ENCODE data around the gene ATP10B. TPM values are rescaled to one million over a fixed set of nuclear protein-coding genes. Genes with fewer than 3 reads are reported as not detected.

The ATP10B gene
- total RNA-seq, 3 donors from 2014 or later (not counting 1 experiment from before 2014, with no cell fraction given) = not detected

DNA sequence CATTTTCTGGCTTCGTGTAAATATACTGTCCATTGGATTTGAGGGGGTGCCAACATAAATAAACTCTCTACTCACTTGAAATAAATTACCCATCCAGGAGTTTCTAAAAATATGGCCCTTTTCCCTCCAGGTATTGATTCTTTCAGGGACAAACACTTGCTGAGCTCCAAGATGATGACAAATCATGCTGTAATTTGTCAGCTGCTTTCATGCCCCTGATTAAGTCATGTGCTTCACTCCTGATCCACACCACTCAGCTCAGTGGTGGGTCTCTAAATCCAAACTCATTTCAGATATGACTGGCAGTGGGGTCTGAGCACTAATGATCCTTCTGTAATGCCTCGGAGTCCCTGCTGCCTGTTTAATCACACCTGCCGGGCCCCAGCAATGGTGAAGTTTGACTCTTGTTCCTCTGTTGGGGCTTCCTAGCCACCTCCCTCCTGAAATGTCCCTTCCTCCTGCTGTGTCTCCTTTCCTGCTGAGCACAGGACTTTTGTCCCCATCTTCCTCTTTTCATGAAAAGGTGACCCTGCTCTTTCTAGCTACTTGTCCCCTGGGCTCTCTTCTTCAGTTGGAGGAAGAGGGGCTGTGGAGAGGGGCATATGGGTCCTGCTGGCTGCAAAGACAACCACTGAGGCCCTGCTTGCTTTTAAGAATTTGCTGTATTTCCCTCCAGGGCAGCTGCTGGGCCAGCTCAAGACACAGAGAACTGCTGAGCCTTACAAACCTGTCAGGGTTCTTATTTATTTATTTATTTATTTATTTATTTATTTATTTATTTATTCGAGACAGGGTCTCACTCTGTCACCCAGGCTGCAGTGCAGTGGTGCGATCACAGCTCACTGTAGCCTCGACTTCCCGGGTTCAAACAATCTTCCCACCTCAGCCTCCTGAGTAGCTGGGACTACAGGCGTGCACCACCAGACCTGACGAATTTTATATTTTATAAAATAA, 200.0 kb downstream of the ATP10B start:
- H3K27me3 Mint-ChIP-seq (ENCODE audit: low read depth in 2 of 2) = no peaks in the 10 kb centered on the region

GRCh38 chr5:160649304-160649703, 202.7 kb downstream of the ATP10B start:
- no peaks in the 10 kb centered on the region for H3K36me3 ChIP-seq (ENCODE audit: control insufficient read depth, insufficient read depth, low read length)
- no peaks in the 10 kb centered on the region for H3K27me3 ChIP-seq (ENCODE audit: control insufficient read depth, insufficient read depth, low read length)
- TF ChIP-seq CTCF (IDR thresholded peaks at IDR 0.05) = no peak
- ATAC-seq (no peak), DNase-seq (no peak)
- H3K27ac Mint-ChIP-seq = no peak overlapping the region
- intact Hi-C loops (cut with micrococcal nuclease) = no loop called here
- H3K36me3 Mint-ChIP-seq = no peaks in the 10 kb centered on the region
- H3K4me3 ChIP-seq (ENCODE audit: low read length) = no peak overlapping the region
- no peaks in the 10 kb centered on the region for H3K4me1 ChIP-seq (ENCODE audit: control insufficient read depth, insufficient read depth, low read length)
- H3K4me3 Mint-ChIP-seq = no peak overlapping the region
- H3K9me3 Mint-ChIP-seq = no peaks in the 10 kb centered on the region
- H3K9me3 ChIP-seq (ENCODE audit: control insufficient read depth, insufficient read depth, low read length) = no peaks in the 10 kb centered on the region
- H3K27ac ChIP-seq (ENCODE audit: low read length) = no peak overlapping the region
- no peaks in the 10 kb centered on the region for H3K4me1 Mint-ChIP-seq
- no peaks in the 10 kb centered on the region for H3K27me3 Mint-ChIP-seq (ENCODE audit: low read depth in 2 of 2)

More for the DNA sequence above, 200.0 kb downstream of the ATP10B start:
- TF ChIP-seq CTCF (IDR thresholded peaks at IDR 0.05) = no peak
- 76% methylated on average over 3 of the region's 9 CpGs for WGBS (ENCODE audit: insufficient coverage)
- Histone ChIP-seq H3K4me1 (ENCODE audit: control insufficient read depth, insufficient read depth, low read length) (no peaks in the 10 kb centered on the region), H3K4me3 (ENCODE audit: low read length) (no peak overlapping the region), H3K27me3 (ENCODE audit: control insufficient read depth, insufficient read depth, low read length) (no peaks in the 10 kb centered on the region), H3K27ac (ENCODE audit: low read length) (no peak overlapping the region), H3K9me3 (ENCODE audit: control insufficient read depth, insufficient read depth, low read length) (no peaks in the 10 kb centered on the region), H3K36me3 (ENCODE audit: control insufficient read depth, insufficient read depth, low read length) (no peaks in the 10 kb centered on the region)
- intact Hi-C loops (cut with micrococcal nuclease) = no loop called here
- H3K4me3 Mint-ChIP-seq = no peak overlapping the region
- no peak for ATAC-seq
- no peaks in the 10 kb centered on the region for H3K36me3 Mint-ChIP-seq
- H3K9me3 Mint-ChIP-seq = no peaks in the 10 kb centered on the region
- DNase-seq = no peak
- no peaks in the 10 kb centered on the region for H3K4me1 Mint-ChIP-seq
- no peak overlapping the region for H3K27ac Mint-ChIP-seq

- no peaks in the 10 kb centered on the region for H3K27me3 Mint-ChIP-seq (ENCODE audit: low read depth in 2 of 2)
- intact Hi-C loops (cut with micrococcal nuclease) = no loop called here
- no peak for ATAC-seq
Measured at GRCh38 chr5:160646033-160646432, 206.0 kb downstream of the ATP10B start.

More at GRCh38 chr5:160646033-160646432, 206.0 kb downstream of the ATP10B start:
- H3K4me3 Mint-ChIP-seq = no peak overlapping the region
- no peak for TF ChIP-seq CTCF (IDR thresholded peaks at IDR 0.05)
- DNase-seq = no peak
- no peak overlapping the region for H3K27ac Mint-ChIP-seq
- H3K27ac ChIP-seq (ENCODE audit: low read length) = no peak overlapping the region
- no peaks in the 10 kb centered on the region for H3K27me3 ChIP-seq (ENCODE audit: control insufficient read depth, insufficient read depth, low read length)
- no peaks in the 10 kb centered on the region for H3K4me1 Mint-ChIP-seq
- H3K9me3 ChIP-seq (ENCODE audit: control insufficient read depth, insufficient read depth, low read length) = no peaks in the 10 kb centered on the region
- no peak overlapping the region for H3K4me3 ChIP-seq (ENCODE audit: low read length)
- H3K4me1 ChIP-seq (ENCODE audit: control insufficient read depth, insufficient read depth, low read length) = no peaks in the 10 kb centered on the region
- no peaks in the 10 kb centered on the region for H3K9me3 Mint-ChIP-seq
- H3K36me3 ChIP-seq (ENCODE audit: control insufficient read depth, insufficient read depth, low read length) = no peaks in the 10 kb centered on the region
- H3K36me3 Mint-ChIP-seq = no peaks in the 10 kb centered on the region

Measured in natural killer cell (primary cell).